ENCODE data around the gene C7orf33. TPM values are rescaled to one million over a fixed set of nuclear protein-coding genes. Genes with fewer than 3 reads are reported as not detected.

Gene C7orf33
- total and polyA plus RNA-seq, 4 donors = not detected

- WGBS, 2 donors = 79 to 85% methylated on average over 3 of the region's 3 CpGs
- no peaks in the 10 kb centered on the region for H3K27me3 ChIP-seq (ENCODE audit: control insufficient read depth in 3 of 3, insufficient read depth in 3 of 3, low read length in 2 of 3)
- ATAC-seq (ENCODE audit: insufficient read depth, low FRiP score) (no peak), DNase-seq (no peak)
- peaks cover 0 to 8% (median 0%) of the 10 kb centered on the region in 5 donors for H3K4me1 ChIP-seq (ENCODE audit: control insufficient read depth in 5 of 5, insufficient read depth in 5 of 5, low read length in 5 of 5)
- TF ChIP-seq CTCF (IDR thresholded peaks at IDR 0.05; ENCODE audit: control extremely low read depth, extremely low read depth) = no peak
- no peak overlapping the region for H3K4me3 ChIP-seq
- no peak overlapping the region for H3K27ac ChIP-seq (ENCODE audit: low read depth in 1 of 2, low read length in 1 of 2)
- no peaks in the 10 kb centered on the region for H3K36me3 ChIP-seq (ENCODE audit: control insufficient read depth in 4 of 4, insufficient read depth in 4 of 4, low read length in 4 of 4)
- H3K9ac ChIP-seq (ENCODE audit: insufficient read depth in 1 of 2, low read length in 2 of 2) = no peak overlapping the region
- no peaks in the 10 kb centered on the region for H3K9me3 ChIP-seq (ENCODE audit: control insufficient read depth in 4 of 4, insufficient read depth in 3 of 4, low read length in 3 of 4)
Measured at GRCh38 chr7:148626828-148627227, 36.3 kb downstream of the C7orf33 start.

GRCh38 chr7:148628011-148628410 is 37.4 kb downstream of the C7orf33 start:
- 62 to 69% methylated on average over 7 of the region's 7 CpGs for WGBS, 2 donors
- DNase-seq = no peak
- TF ChIP-seq CTCF (IDR thresholded peaks at IDR 0.05; ENCODE audit: control extremely low read depth, extremely low read depth) = no peak
- no peaks in the 10 kb centered on the region for H3K9me3 ChIP-seq (ENCODE audit: control insufficient read depth in 4 of 4, insufficient read depth in 3 of 4, low read length in 3 of 4)
- H3K27ac ChIP-seq (ENCODE audit: low read depth in 1 of 2, low read length in 1 of 2) = no peak overlapping the region
- no peaks in the 10 kb centered on the region for H3K27me3 ChIP-seq (ENCODE audit: control insufficient read depth in 3 of 3, insufficient read depth in 3 of 3, low read length in 2 of 3)
- H3K4me1 ChIP-seq (ENCODE audit: control insufficient read depth in 5 of 5, insufficient read depth in 5 of 5, low read length in 5 of 5) = peaks cover 0 to 8% (median 0%) of the 10 kb centered on the region in 5 donors
- ATAC-seq (ENCODE audit: insufficient read depth, low FRiP score) = no peak
- H3K36me3 ChIP-seq (ENCODE audit: control insufficient read depth in 4 of 4, insufficient read depth in 4 of 4, low read length in 4 of 4) = no peaks in the 10 kb centered on the region
- H3K9ac ChIP-seq (ENCODE audit: insufficient read depth in 1 of 2, low read length in 2 of 2) = no peak overlapping the region
- H3K4me3 ChIP-seq = no peak overlapping the region

- WGBS, 2 donors = 54 to 70% methylated on average over 6 of the region's 6 CpGs
- no peaks in the 10 kb centered on the region for H3K9me3 ChIP-seq (ENCODE audit: control insufficient read depth in 4 of 4, insufficient read depth in 3 of 4, low read length in 3 of 4)
- no peak overlapping the region for H3K9ac ChIP-seq (ENCODE audit: insufficient read depth in 1 of 2, low read length in 2 of 2)
- no peak overlapping the region for H3K27ac ChIP-seq (ENCODE audit: low read depth in 1 of 2, low read length in 1 of 2)
- DNase-seq (no peak), ATAC-seq (ENCODE audit: insufficient read depth, low FRiP score) (no peak)
- no peak for TF ChIP-seq CTCF (IDR thresholded peaks at IDR 0.05; ENCODE audit: control extremely low read depth, extremely low read depth)
- no peaks in the 10 kb centered on the region for H3K36me3 ChIP-seq (ENCODE audit: control insufficient read depth in 4 of 4, insufficient read depth in 4 of 4, low read length in 4 of 4)
- no peak overlapping the region for H3K4me3 ChIP-seq
- H3K27me3 ChIP-seq (ENCODE audit: control insufficient read depth in 3 of 3, insufficient read depth in 3 of 3, low read length in 2 of 3) = no peaks in the 10 kb centered on the region
- peaks cover 0 to 4% (median 0%) of the 10 kb centered on the region in 5 donors for H3K4me1 ChIP-seq (ENCODE audit: control insufficient read depth in 5 of 5, insufficient read depth in 5 of 5, low read length in 5 of 5)
Measured at GRCh38 chr7:148630078-148630477, 39.5 kb downstream of the C7orf33 start.

GRCh38 chr7:148633761-148634160 is 43.2 kb downstream of the C7orf33 start:
- H3K4me3 ChIP-seq = no peak overlapping the region
- 87 to 94% methylated on average over 6 of the region's 6 CpGs for WGBS, 2 donors
- no peaks in the 10 kb centered on the region for H3K27me3 ChIP-seq (ENCODE audit: control insufficient read depth in 3 of 3, insufficient read depth in 3 of 3, low read length in 2 of 3)
- no peak for TF ChIP-seq CTCF (IDR thresholded peaks at IDR 0.05; ENCODE audit: control extremely low read depth, extremely low read depth)
- H3K36me3 ChIP-seq (ENCODE audit: control insufficient read depth in 4 of 4, insufficient read depth in 4 of 4, low read length in 4 of 4) = no peaks in the 10 kb centered on the region
- DNase-seq (no peak), ATAC-seq (ENCODE audit: insufficient read depth, low FRiP score) (no peak)
- H3K4me1 ChIP-seq (ENCODE audit: control insufficient read depth in 5 of 5, insufficient read depth in 5 of 5, low read length in 5 of 5) = no peaks in the 10 kb centered on the region
- H3K9me3 ChIP-seq (ENCODE audit: control insufficient read depth in 4 of 4, insufficient read depth in 3 of 4, low read length in 3 of 4) = no peaks in the 10 kb centered on the region
- H3K27ac ChIP-seq (ENCODE audit: low read depth in 1 of 2, low read length in 1 of 2) = no peak overlapping the region
- no peak overlapping the region for H3K9ac ChIP-seq (ENCODE audit: insufficient read depth in 1 of 2, low read length in 2 of 2)
